ENCODE data around the gene PPARA. TPM values are rescaled to one million over a fixed set of nuclear protein-coding genes. Genes with fewer than 3 reads are reported as not detected.

Gene PPARA
- total RNA-seq, 2 donors from 2014 or later = 15.4 to 18.6 TPM

- peak within 1 kb of the TSS; percentile 44 for H3K27ac Mint-ChIP-seq
- H3K9me3 Mint-ChIP-seq = no peaks in the 10 kb centered on the region
- 1 to 5% methylated on average over 34 to 89 of the region's 89 CpGs for WGBS, 2 experiments (ENCODE audit: insufficient coverage in 1 of 2, insufficient read length in 1 of 2)
These were observed 99.9 kb downstream of the PPARA start, which contains the start of gene CDPF1 for GRCh38 chr22:46250035-46250782. Gene CDPF1 (minus strand): TSS chr22:46250293. CDS start chr22:46248284, 2,009 bp downstream.

GRCh38 chr22:46250783-46251125 is 100.4 kb downstream of the PPARA start:
- H3K4me1 ChIP-seq (ENCODE audit: control insufficient read depth, insufficient read depth, low read length) = no peaks in the 10 kb centered on the region
- peak overlapping the region; percentile 78 for H3K4me3 ChIP-seq (ENCODE audit: low read length)
- peaks cover 10% of the 10 kb centered on the region for H3K36me3 Mint-ChIP-seq (ENCODE audit: low read depth)
- H3K9ac ChIP-seq (ENCODE audit: extremely low read depth, low read length, poor library complexity, severe bottlenecking) = peak overlapping the region; percentile 34
- DNase-seq = no peak
- peak overlapping the region; percentile 71 for H3K4me3 Mint-ChIP-seq
- H3K36me3 ChIP-seq (ENCODE audit: control insufficient read depth, insufficient read depth, low read length) = no peaks in the 10 kb centered on the region
- no peaks in the 10 kb centered on the region for H3K27me3 ChIP-seq (ENCODE audit: control insufficient read depth, insufficient read depth, low read length, poor library complexity, severe bottlenecking)
- H3K9me3 Mint-ChIP-seq = no peaks in the 10 kb centered on the region
- H3K27ac ChIP-seq (ENCODE audit: low read depth, low read length) = no peak overlapping the region
- no peaks in the 10 kb centered on the region for H3K9me3 ChIP-seq (ENCODE audit: control insufficient read depth, low read length)
- peaks cover 3% of the 10 kb centered on the region for H3K27me3 Mint-ChIP-seq (ENCODE audit: insufficient read depth)
- peak overlapping the region; percentile 44 for H3K27ac Mint-ChIP-seq
- TF ChIP-seq, protein P1, sequence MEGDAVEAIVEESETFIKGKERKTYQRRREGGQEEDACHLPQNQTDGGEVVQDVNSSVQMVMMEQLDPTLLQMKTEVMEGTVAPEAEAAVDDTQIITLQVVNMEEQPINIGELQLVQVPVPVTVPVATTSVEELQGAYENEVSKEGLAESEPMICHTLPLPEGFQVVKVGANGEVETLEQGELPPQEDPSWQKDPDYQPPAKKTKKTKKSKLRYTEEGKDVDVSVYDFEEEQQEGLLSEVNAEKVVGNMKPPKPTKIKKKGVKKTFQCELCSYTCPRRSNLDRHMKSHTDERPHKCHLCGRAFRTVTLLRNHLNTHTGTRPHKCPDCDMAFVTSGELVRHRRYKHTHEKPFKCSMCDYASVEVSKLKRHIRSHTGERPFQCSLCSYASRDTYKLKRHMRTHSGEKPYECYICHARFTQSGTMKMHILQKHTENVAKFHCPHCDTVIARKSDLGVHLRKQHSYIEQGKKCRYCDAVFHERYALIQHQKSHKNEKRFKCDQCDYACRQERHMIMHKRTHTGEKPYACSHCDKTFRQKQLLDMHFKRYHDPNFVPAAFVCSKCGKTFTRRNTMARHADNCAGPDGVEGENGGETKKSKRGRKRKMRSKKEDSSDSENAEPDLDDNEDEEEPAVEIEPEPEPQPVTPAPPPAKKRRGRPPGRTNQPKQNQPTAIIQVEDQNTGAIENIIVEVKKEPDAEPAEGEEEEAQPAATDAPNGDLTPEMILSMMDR (conservative IDR thresholded peaks at IDR 0.05) = no peak
- whole genome bisulfite sequencing, 2 experiments (ENCODE audit: insufficient coverage in 1 of 2, insufficient read length in 1 of 2) = 41 to 57% methylated on average over 20 to 25 of the region's 25 CpGs
- peaks cover 8% of the 10 kb centered on the region for H3K4me1 Mint-ChIP-seq

More at GRCh38 chr22:46250035-46250782, 99.9 kb downstream of the PPARA start, which contains the start of gene CDPF1:
- peak; percentile 94 for DNase-seq
- H3K4me1 Mint-ChIP-seq = peaks cover 8% of the 10 kb centered on the region
- Histone ChIP-seq H3K9ac (ENCODE audit: extremely low read depth, low read length, poor library complexity, severe bottlenecking) (peak within 1 kb of the TSS; percentile 34), H3K27ac (ENCODE audit: low read depth, low read length) (no peak within 1 kb of the TSS), H3K4me1 (ENCODE audit: control insufficient read depth, insufficient read depth, low read length) (no peaks in the 10 kb centered on the region), H3K9me3 (ENCODE audit: control insufficient read depth, low read length) (no peaks in the 10 kb centered on the region), H3K4me3 (ENCODE audit: low read length) (peak within 1 kb of the TSS; percentile 78), H3K27me3 (ENCODE audit: control insufficient read depth, insufficient read depth, low read length, poor library complexity, severe bottlenecking) (no peaks in the 10 kb centered on the region), H3K36me3 (ENCODE audit: control insufficient read depth, insufficient read depth, low read length) (no peaks in the 10 kb centered on the region)
- H3K4me3 Mint-ChIP-seq = peak within 1 kb of the TSS; percentile 71
- TF ChIP-seq, protein P1 (conservative IDR thresholded peaks at IDR 0.05) = no peak
- peaks cover under 1% of the 10 kb centered on the region for H3K27me3 Mint-ChIP-seq (ENCODE audit: insufficient read depth)
- H3K36me3 Mint-ChIP-seq (ENCODE audit: low read depth) = peaks cover 12% of the 10 kb centered on the region

GRCh38 chr22:46251266-46251665 is 100.9 kb downstream of the PPARA start:
- no peaks in the 10 kb centered on the region for H3K36me3 ChIP-seq (ENCODE audit: control insufficient read depth, insufficient read depth, low read length)
- peaks cover 8% of the 10 kb centered on the region for H3K4me1 Mint-ChIP-seq
- H3K4me3 Mint-ChIP-seq = peak overlapping the region; percentile 71
- no peak overlapping the region for H3K27ac Mint-ChIP-seq
- no peaks in the 10 kb centered on the region for H3K27me3 ChIP-seq (ENCODE audit: control insufficient read depth, insufficient read depth, low read length, poor library complexity, severe bottlenecking)
- WGBS, 2 experiments (ENCODE audit: insufficient coverage in 1 of 2, insufficient read length in 1 of 2) = 90% methylated on average over 7 of the region's 7 CpGs
- TF ChIP-seq, protein P1 (conservative IDR thresholded peaks at IDR 0.05) = no peak
- peaks cover 3% of the 10 kb centered on the region for H3K27me3 Mint-ChIP-seq (ENCODE audit: insufficient read depth)
- no peak overlapping the region for H3K27ac ChIP-seq (ENCODE audit: low read depth, low read length)
- DNase-seq = no peak
- H3K9me3 Mint-ChIP-seq = no peaks in the 10 kb centered on the region
- H3K9ac ChIP-seq (ENCODE audit: extremely low read depth, low read length, poor library complexity, severe bottlenecking) = no peak overlapping the region
- peak overlapping the region; percentile 78 for H3K4me3 ChIP-seq (ENCODE audit: low read length)
- no peaks in the 10 kb centered on the region for H3K4me1 ChIP-seq (ENCODE audit: control insufficient read depth, insufficient read depth, low read length)
- no peaks in the 10 kb centered on the region for H3K9me3 ChIP-seq (ENCODE audit: control insufficient read depth, low read length)
- H3K36me3 Mint-ChIP-seq (ENCODE audit: low read depth) = peaks cover 5% of the 10 kb centered on the region
